Naive thymus-derived CD4-positive, alpha-beta T cell (primary cell): ENCODE measurements around the gene EEIG1. TPM values are rescaled to one million over a fixed set of nuclear protein-coding genes. Genes with fewer than 3 reads are reported as not detected.

Experiments
- ATAC-seq: fragments of 150-1000 bp; cut with Tn5 transposase; 2 replicates; pipeline ENCODE4 v1.10.0; 2021; ENCODE audit warnings: mild to moderate bottlenecking, moderate library complexity
- CTCF ChIA-PET: fragments of 350-600 bp; sonication (Branson Sonifier 250); formaldehyde crosslinking; loops from one replicate; lab custom pipeline; 2021; ENCODE audit warnings: antibody characterized with exemption; lab: Charles Lee
- POLR2A ChIA-PET: fragments of 350-600 bp; sonication (Branson Sonifier 250); formaldehyde crosslinking; loops from one replicate; lab custom pipeline; 2021; ENCODE audit warnings: antibody characterized with exemption, inconsistent platforms; lab: Charles Lee
- DNase-seq, 9 donors: peaks; one replicate each; pipeline versions ENCODE4 v3.0.0 to v3.0.0-alpha.2; 2020 to 2022; ENCODE audit warnings: mixed read lengths in 1 of 9
- H3K27ac ChIP-seq: one replicate; pipeline ENCODE4 v1.7.0; 2013; ENCODE audit warnings: mild to moderate bottlenecking, low read depth, low read length, moderate library complexity
- H3K27me3 ChIP-seq, 2 donors: one replicate each; pipeline ENCODE4 v1.7.0; 2013; ENCODE audit warnings: low read length in 2 of 2, mild to moderate bottlenecking in 2 of 2, moderate library complexity in 2 of 2; ENCODE audit not compliant: control insufficient read depth in 2 of 2, insufficient read depth in 2 of 2
- H3K36me3 ChIP-seq, 3 experiments: 1 replicate in 2 of 3; 2 replicates in 1 of 3; pipeline ENCODE4 v1.7.0; 2013; ENCODE audit warnings: low read length in 3 of 3, mild to moderate bottlenecking in 3 of 3, moderate library complexity in 1 of 3; ENCODE audit not compliant: insufficient read depth in 3 of 3, control insufficient read depth in 2 of 3
- H3K4me1 ChIP-seq, 2 donors: one replicate each; pipeline ENCODE4 v1.7.0; 2013; ENCODE audit warnings: low read length in 2 of 2, mild to moderate bottlenecking in 2 of 2, moderate library complexity in 1 of 2; ENCODE audit not compliant: control insufficient read depth in 2 of 2, insufficient read depth in 2 of 2
- H3K4me3 ChIP-seq: 2 replicates; pipeline ENCODE4 v1.7.0; 2013; ENCODE audit warnings: mild to moderate bottlenecking, low read length
- H3K9me3 ChIP-seq, 3 experiments: 1 replicate in 2 of 3; 2 replicates in 1 of 3; pipeline ENCODE4 v1.7.0; 2013; ENCODE audit warnings: low read length in 3 of 3; ENCODE audit not compliant: control insufficient read depth in 2 of 3
- H3K27ac Mint-ChIP-seq, 9 donors: one replicate each; pipeline ENCODE4 v1.8.0; 2020 to 2022; ENCODE audit warnings: mixed read lengths in 9 of 9, mild to moderate bottlenecking in 8 of 9, moderate library complexity in 5 of 9, inconsistent platforms in 2 of 9
- H3K27me3 Mint-ChIP-seq, 5 donors: one replicate each; pipeline ENCODE4 v1.8.0; 2021 to 2022; ENCODE audit warnings: mixed read lengths in 5 of 5, mild to moderate bottlenecking in 1 of 5
- H3K36me3 Mint-ChIP-seq, 5 donors: one replicate each; pipeline ENCODE4 v1.8.0; 2020 to 2022; ENCODE audit warnings: mixed read lengths in 5 of 5, mild to moderate bottlenecking in 3 of 5, inconsistent platforms in 1 of 5
- H3K4me1 Mint-ChIP-seq, 7 donors: one replicate each; pipeline ENCODE4 v1.8.0; 2020 to 2022; ENCODE audit warnings: mixed read lengths in 7 of 7, mild to moderate bottlenecking in 3 of 7, inconsistent platforms in 1 of 7
- H3K4me3 Mint-ChIP-seq, 10 donors: one replicate each; pipeline ENCODE4 v1.8.0; 2020 to 2022; ENCODE audit warnings: mild to moderate bottlenecking in 10 of 10, mixed read lengths in 10 of 10, moderate library complexity in 6 of 10, inconsistent platforms in 2 of 10
- H3K9me3 Mint-ChIP-seq, 11 donors: one replicate each; pipeline ENCODE4 v1.8.0; 2020 to 2022; ENCODE audit warnings: mixed read lengths in 11 of 11, mild to moderate bottlenecking in 4 of 11, inconsistent platforms in 1 of 11, moderate library complexity in 1 of 11
- intact Hi-C, 2 donors: fragments of 100-400 bp; cut with micrococcal nuclease; formaldehyde crosslinking; loops; one replicate each; pipeline ENCODE4 v1.15.1; 2023
- polyA plus RNA-seq, 2 donors: library from polyadenylated mRNA; unstranded; fragments of 300-500 nt; fragmentation: Illumina TruSeq; gene quantifications; one replicate each; pipeline ENCODE4 v1.2.3, GENCODE V29; 2021
- total RNA-seq, 6 experiments: library from RNA in 5 of 6; stranded (reverse) in 5 of 6; gene quantifications; 1 replicate in 5 of 6; 2 replicates in 1 of 6; pipeline ENCODE4 v1.2.3 and lab custom pipeline; 2021 to 2026

The EEIG1 gene
- total and polyA plus RNA-seq, 7 experiments from 2014 or later: 124 to 664 (median 297) TPM

GRCh38 chr9:128011071-128011817 lies 30.5 kb upstream of the EEIG1 start:
- peaks cover 23 to 48% of the 10 kb centered on the region in 2 donors for H3K4me1 ChIP-seq
- H3K27me3 ChIP-seq: no peaks in the 10 kb centered on the region
- peaks cover 27 to 75% (median 62%) of the 10 kb centered on the region in 7 donors for H3K4me1 Mint-ChIP-seq
- intact Hi-C loops: no loop called here
- H3K27ac ChIP-seq: no peak overlapping the region
- no peaks in the 10 kb centered on the region for H3K9me3 ChIP-seq
- peak overlapping the region in 4 of 10 donors; percentile 9 to 38 (median 30) for H3K4me3 Mint-ChIP-seq
- ATAC-seq: no peak
- H3K36me3 ChIP-seq: no peaks in the 10 kb centered on the region
- H3K9me3 Mint-ChIP-seq: peaks cover 0 to 6% (median 4%) of the 10 kb centered on the region in 11 donors
- H3K4me3 ChIP-seq: no peak overlapping the region
- H3K27ac Mint-ChIP-seq: peak overlapping the region; percentile 44 to 91 (median 76)
- no peak for DNase-seq
- CTCF ChIA-PET: no interaction called here
- H3K27me3 Mint-ChIP-seq: no peaks in the 10 kb centered on the region
- H3K36me3 Mint-ChIP-seq: peaks cover 0 to 13% (median 4%) of the 10 kb centered on the region in 5 donors
- POLR2A ChIA-PET: interaction anchor here (14.0 to 54.4 kb wide), 2 partner anchors 14 to 44 kb away, joined by 508 to 1719 read pairs; partner anchors contain the start of genes DPM2 and EEIG1

GRCh38 chr9:128009639-128010038 lies 28.9 kb upstream of the EEIG1 start:
- H3K4me1 ChIP-seq: peaks cover 31 to 62% of the 10 kb centered on the region in 2 donors
- peaks cover 0 to 6% (median 4%) of the 10 kb centered on the region in 11 donors for H3K9me3 Mint-ChIP-seq
- POLR2A ChIA-PET: interaction anchor here (14.0 to 54.4 kb wide), 2 partner anchors 16 to 42 kb away, joined by 508 to 1719 read pairs; partner anchors contain the start of genes DPM2 and EEIG1
- H3K27ac ChIP-seq: peak overlapping the region; percentile 44
- no peaks in the 10 kb centered on the region for H3K9me3 ChIP-seq
- peaks cover 28 to 82% (median 61%) of the 10 kb centered on the region in 7 donors for H3K4me1 Mint-ChIP-seq
- DNase-seq (no peak), ATAC-seq (no peak)
- peak overlapping the region in 9 of 10 donors; percentile 58 to 89 (median 83) for H3K4me3 Mint-ChIP-seq
- peak overlapping the region in 8 of 9 donors; percentile 95 to 100 (median 98) for H3K27ac Mint-ChIP-seq
- intact Hi-C loops: loop anchor here in 1 of 2 donors (5.0 kb wide), 1 partner anchor 37 kb away; no protein-coding TSS in a partner anchor
- no peaks in the 10 kb centered on the region for H3K36me3 ChIP-seq
- peaks cover 0 to 13% (median 4%) of the 10 kb centered on the region in 5 donors for H3K36me3 Mint-ChIP-seq
- no peak overlapping the region for H3K4me3 ChIP-seq
- H3K27me3 ChIP-seq: no peaks in the 10 kb centered on the region
- no peaks in the 10 kb centered on the region for H3K27me3 Mint-ChIP-seq
- CTCF ChIA-PET: interaction anchor here (0.6 to 4.8 kb wide), 3 partner anchors 17 to 37 kb away, joined by 3 to 47 read pairs (median 4); no protein-coding TSS in a partner anchor

- H3K27ac ChIP-seq: peak overlapping the region; percentile 66
- CTCF ChIA-PET: interaction anchor here (1.0 to 4.8 kb wide), 2 partner anchors 18 to 25 kb away, joined by 3 to 47 read pairs; no protein-coding TSS in a partner anchor
- intact Hi-C loops: loop anchor here in 1 of 2 donors (5.0 kb wide), 1 partner anchor 36 kb away; no protein-coding TSS in a partner anchor
Observed at GRCh38 chr9:128008171-128008570, 27.4 kb upstream of the EEIG1 start.

GRCh38 chr9:128007566-128008138 lies 26.9 kb upstream of the EEIG1 start:
- Mint-ChIP-seq H3K4me1 (peaks cover 28 to 93% (median 65%) of the 10 kb centered on the region in 7 donors), H3K36me3 (peaks cover 0 to 13% (median 4%) of the 10 kb centered on the region in 5 donors), H3K9me3 (peaks cover 0 to 6% (median 4%) of the 10 kb centered on the region in 11 donors), H3K4me3 (peak overlapping the region; percentile 76 to 87 (median 86)), H3K27me3 (peaks cover 0 to 3% (median 0%) of the 10 kb centered on the region in 5 donors), H3K27ac (peak overlapping the region; percentile 93 to 100 (median 98))
- H3K9me3 ChIP-seq: no peaks in the 10 kb centered on the region
- no peaks in the 10 kb centered on the region for H3K36me3 ChIP-seq
- DNase-seq (peak; percentile 61 to 97 (median 96)), ATAC-seq (peak; percentile 95)
- H3K4me1 ChIP-seq: peaks cover 39 to 76% of the 10 kb centered on the region in 2 donors
- no peaks in the 10 kb centered on the region for H3K27me3 ChIP-seq
- ChIA-PET CTCF (interaction anchor here (0.7 to 4.8 kb wide), 9 partner anchors 14 to 86 kb away, joined by 3 to 47 read pairs (median 4); no protein-coding TSS in a partner anchor), POLR2A (interaction anchor here (0.5 to 54.4 kb wide), 6 partner anchors 18 to 768 kb away, joined by 3 to 1719 read pairs (median 4); partner anchors contain the start of genes DPM2, EEIG1, NAIF1 and SLC25A25)
- intact Hi-C loops: loop anchor here (1.0 to 5.0 kb wide), 6 partner anchors 19 to 60 kb away; partner anchors contain the start of gene NAIF1 (in 1 of the 2)
- peak overlapping the region; percentile 66 for H3K27ac ChIP-seq
- H3K4me3 ChIP-seq: peak overlapping the region; percentile 48

More at GRCh38 chr9:128008171-128008570, 27.4 kb upstream of the EEIG1 start:
- peak overlapping the region; percentile 93 to 100 (median 98) for H3K27ac Mint-ChIP-seq
- DNase-seq (no peak), ATAC-seq (no peak)
- Histone ChIP-seq H3K36me3 (no peaks in the 10 kb centered on the region), H3K9me3 (no peaks in the 10 kb centered on the region), H3K27me3 (no peaks in the 10 kb centered on the region), H3K4me3 (peak overlapping the region; percentile 48), H3K4me1 (peaks cover 39 to 73% of the 10 kb centered on the region in 2 donors)
- H3K4me3 Mint-ChIP-seq: peak overlapping the region; percentile 76 to 87 (median 86)
- H3K4me1 Mint-ChIP-seq: peaks cover 28 to 91% (median 64%) of the 10 kb centered on the region in 7 donors
- POLR2A ChIA-PET: interaction anchor here (0.7 to 54.4 kb wide), 5 partner anchors 17 to 60 kb away, joined by 3 to 1719 read pairs (median 4); partner anchors contain the start of genes DPM2, EEIG1, NAIF1 and SLC25A25
- no peaks in the 10 kb centered on the region for H3K27me3 Mint-ChIP-seq
- peaks cover 0 to 6% (median 4%) of the 10 kb centered on the region in 11 donors for H3K9me3 Mint-ChIP-seq
- H3K36me3 Mint-ChIP-seq: peaks cover 0 to 13% (median 4%) of the 10 kb centered on the region in 5 donors

DNA sequence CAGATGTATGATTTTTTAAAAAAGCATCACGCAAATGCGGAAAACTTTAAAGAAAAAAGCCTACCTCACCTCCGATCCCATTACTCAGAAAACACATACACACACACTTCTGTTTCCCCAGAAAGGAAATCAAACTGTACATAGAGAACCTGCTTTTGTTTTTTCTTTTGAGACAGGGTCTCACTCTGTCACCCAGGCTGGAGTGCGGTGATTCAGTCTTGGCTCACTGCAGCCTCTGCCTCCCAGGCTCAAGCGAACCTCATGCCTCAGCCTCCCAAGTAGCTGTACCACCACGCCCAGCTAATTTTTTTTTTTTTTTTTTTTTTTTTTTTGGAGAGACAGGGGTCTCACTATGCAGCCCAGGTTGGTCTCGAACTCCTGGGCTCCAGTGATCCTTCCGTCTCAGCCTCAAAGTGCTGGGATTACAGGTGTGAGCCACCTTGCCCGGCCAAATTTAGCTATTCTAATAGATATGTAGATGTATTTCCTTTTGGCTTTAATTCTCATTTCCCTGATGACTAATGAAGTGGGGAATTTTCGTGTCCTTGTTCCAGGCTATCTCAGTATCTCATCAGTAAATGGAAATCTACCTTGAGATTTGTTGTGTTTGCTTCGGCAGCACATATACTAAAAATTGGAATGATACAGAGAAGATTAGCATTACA lies 25.7 kb upstream of the EEIG1 start:
- Histone ChIP-seq H3K4me1 (peaks cover 39 to 79% of the 10 kb centered on the region in 2 donors), H3K36me3 (no peaks in the 10 kb centered on the region), H3K4me3 (no peak overlapping the region), H3K9me3 (no peaks in the 10 kb centered on the region), H3K27ac (peak overlapping the region; percentile 66), H3K27me3 (no peaks in the 10 kb centered on the region)
- intact Hi-C loops: loop anchor here in 1 of 2 donors (5.0 kb wide), 1 partner anchor 34 kb away; no protein-coding TSS in a partner anchor
- peak overlapping the region; percentile 53 to 86 (median 74) for H3K4me3 Mint-ChIP-seq
- CTCF ChIA-PET: interaction anchor here (0.7 to 4.8 kb wide), 7 partner anchors 15 to 85 kb away, joined by 3 to 47 read pairs (median 4); no protein-coding TSS in a partner anchor
- H3K9me3 Mint-ChIP-seq: peaks cover 0 to 6% (median 4%) of the 10 kb centered on the region in 11 donors
- no peak for ATAC-seq
- peak in 1 of 9 donors; percentile 35 for DNase-seq
- H3K27me3 Mint-ChIP-seq: peaks cover 0 to 3% (median 0%) of the 10 kb centered on the region in 5 donors
- H3K36me3 Mint-ChIP-seq: peaks cover 0 to 13% (median 4%) of the 10 kb centered on the region in 5 donors
- POLR2A ChIA-PET: interaction anchor here (0.6 to 54.4 kb wide), 6 partner anchors 19 to 404 kb away, joined by 3 to 1719 read pairs (median 6); partner anchors contain the start of genes DPM2 and EEIG1
- H3K27ac Mint-ChIP-seq: peak overlapping the region; percentile 60 to 98 (median 96)
- peaks cover 29 to 94% (median 59%) of the 10 kb centered on the region in 7 donors for H3K4me1 Mint-ChIP-seq
